Measurements from ENCODE around the gene TRIP6.
A peak's percentile ranks its signal among the peaks of the same experiment; 100 is the strongest.

DNA sequence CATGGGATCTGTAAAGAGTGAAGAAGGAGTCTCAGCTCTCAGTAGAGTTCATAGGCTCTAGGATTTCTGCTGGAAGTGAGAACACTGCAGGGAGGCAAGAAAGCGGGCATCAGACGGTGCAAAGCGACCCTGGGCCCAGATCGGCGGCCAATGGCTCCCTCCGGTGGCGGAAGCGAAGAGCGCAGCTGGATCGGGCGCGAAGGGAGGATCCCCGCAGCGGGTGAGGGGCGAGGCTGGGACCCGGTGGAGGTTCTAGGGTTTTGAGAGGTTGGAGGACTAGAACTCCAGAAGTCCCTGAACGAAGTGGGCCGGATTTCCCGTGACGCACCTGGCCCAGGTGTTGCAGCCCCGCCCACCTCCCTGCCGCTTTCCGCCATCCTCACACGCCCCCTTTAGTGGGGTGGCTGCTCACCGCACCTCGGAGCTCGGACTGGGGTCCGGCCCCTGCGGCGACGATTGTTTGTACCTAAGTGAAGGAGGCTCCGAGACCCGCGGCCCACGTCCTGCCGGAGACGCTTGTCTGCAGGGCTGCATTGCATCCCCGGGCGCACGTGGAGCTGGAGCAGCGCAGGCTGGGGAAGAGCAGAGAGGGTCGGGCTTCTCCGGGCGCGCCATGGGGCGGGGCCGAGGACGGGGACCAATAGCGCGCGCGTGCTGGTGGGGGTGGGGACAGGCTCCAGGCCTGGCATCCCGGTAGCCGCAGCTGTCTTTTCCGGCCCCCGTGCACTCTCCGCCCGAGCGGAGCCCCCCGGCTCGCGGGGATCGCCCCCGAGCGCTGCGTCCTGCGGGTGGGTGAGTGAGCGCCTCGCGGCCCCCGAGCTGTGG lies 14.9 kb upstream of the TRIP6 start, which contains the start of gene SLC12A9:
- TF ChIP-seq, protein P1, sequence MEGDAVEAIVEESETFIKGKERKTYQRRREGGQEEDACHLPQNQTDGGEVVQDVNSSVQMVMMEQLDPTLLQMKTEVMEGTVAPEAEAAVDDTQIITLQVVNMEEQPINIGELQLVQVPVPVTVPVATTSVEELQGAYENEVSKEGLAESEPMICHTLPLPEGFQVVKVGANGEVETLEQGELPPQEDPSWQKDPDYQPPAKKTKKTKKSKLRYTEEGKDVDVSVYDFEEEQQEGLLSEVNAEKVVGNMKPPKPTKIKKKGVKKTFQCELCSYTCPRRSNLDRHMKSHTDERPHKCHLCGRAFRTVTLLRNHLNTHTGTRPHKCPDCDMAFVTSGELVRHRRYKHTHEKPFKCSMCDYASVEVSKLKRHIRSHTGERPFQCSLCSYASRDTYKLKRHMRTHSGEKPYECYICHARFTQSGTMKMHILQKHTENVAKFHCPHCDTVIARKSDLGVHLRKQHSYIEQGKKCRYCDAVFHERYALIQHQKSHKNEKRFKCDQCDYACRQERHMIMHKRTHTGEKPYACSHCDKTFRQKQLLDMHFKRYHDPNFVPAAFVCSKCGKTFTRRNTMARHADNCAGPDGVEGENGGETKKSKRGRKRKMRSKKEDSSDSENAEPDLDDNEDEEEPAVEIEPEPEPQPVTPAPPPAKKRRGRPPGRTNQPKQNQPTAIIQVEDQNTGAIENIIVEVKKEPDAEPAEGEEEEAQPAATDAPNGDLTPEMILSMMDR (IDR thresholded peaks at IDR 0.05; ENCODE audit: borderline replicate concordance, extremely low read depth, low read length, poor library complexity, severe bottlenecking): peak; percentile 98
- TF ChIP-seq EZH2 (IDR thresholded peaks at IDR 0.05; ENCODE audit: borderline replicate concordance, low read depth, low read length, severe bottlenecking): no peak

All from DND-41 (cell line).